Measurements from ENCODE around the gene ENOX1.

DNA sequence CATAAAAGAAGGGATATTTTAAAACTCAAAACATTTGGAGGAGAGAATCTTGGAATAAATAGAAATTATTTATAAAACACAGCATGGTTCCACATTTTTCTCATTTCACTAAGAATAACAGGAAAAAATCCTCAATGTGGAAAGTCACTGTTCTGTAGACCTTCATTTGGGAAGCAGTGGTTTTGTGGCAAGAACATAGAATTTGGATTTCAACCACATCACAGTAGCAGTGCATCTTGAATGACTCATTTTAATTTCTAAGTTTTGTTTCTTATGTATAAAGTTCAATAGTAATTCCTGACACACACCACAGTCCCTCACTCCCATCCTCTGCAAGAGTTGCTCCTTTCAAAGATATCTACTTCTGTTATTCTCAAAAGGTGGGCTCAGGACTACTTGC, 264.0 kb downstream of the ENOX1 start:
- TF ChIP-seq POLR2AphosphoS5 (IDR thresholded peaks at IDR 0.05) = no peak
- no peak for TF ChIP-seq POLR2A (IDR thresholded peaks at IDR 0.05)
- TF ChIP-seq, protein P1, sequence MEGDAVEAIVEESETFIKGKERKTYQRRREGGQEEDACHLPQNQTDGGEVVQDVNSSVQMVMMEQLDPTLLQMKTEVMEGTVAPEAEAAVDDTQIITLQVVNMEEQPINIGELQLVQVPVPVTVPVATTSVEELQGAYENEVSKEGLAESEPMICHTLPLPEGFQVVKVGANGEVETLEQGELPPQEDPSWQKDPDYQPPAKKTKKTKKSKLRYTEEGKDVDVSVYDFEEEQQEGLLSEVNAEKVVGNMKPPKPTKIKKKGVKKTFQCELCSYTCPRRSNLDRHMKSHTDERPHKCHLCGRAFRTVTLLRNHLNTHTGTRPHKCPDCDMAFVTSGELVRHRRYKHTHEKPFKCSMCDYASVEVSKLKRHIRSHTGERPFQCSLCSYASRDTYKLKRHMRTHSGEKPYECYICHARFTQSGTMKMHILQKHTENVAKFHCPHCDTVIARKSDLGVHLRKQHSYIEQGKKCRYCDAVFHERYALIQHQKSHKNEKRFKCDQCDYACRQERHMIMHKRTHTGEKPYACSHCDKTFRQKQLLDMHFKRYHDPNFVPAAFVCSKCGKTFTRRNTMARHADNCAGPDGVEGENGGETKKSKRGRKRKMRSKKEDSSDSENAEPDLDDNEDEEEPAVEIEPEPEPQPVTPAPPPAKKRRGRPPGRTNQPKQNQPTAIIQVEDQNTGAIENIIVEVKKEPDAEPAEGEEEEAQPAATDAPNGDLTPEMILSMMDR (IDR thresholded peaks at IDR 0.05) = no peak
